NCI-H524 treated with DMSO at 0.1 percent for 48 hours (cell line): ENCODE data around the gene TERT.
A peak's percentile ranks its signal among the peaks of the same experiment; 100 is the strongest.

Experiments used
- DNase-seq: peaks from one replicate; lab custom pipeline; 2025; lab: John Stamatoyannopoulos, UW

TERT gene

DNA sequence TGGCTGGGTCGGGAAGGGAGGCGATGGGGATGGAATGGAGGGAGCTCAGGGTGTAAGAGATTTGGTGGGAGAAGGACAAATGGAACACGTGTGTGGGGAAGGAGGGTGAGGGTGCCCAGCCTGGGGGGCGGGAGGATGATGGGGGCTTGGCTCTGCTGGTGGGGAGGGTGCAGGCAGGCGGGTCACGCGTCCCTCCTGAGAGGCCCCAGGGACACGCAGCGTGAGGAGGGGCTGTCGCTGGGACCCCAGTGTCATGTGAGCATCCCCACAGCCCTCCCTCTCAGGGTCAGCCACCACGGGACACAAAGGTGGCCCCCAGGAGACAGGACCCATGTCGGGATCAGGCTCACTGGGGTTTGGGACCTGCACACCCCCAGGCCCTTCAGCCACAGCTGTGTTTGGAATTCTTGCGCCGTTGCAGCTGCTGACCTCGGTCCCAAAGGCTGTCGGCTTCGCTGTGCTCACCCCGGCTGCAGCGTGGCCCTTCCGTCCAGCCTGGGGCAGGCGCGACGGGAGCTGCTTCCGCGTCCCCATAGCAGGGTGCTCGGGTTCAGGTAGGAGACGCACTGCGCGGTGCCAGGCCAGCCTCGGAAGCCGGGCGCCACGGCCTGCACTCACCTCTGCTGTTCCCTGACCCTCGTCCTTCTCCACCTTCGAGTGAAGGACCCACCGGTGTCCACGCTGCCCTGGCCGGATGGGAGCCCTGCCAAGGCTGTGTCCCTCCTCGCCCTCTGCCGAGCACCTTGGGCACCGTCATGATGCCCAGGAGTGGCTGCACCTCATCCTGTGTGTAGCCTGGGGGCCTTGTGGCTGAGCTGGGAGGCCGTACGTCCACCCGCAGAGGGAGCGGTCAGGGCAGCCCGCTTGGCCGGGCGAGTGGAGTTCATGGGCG is 88.1 kb downstream of the TERT start:
- no peak for DNase-seq

DNA sequence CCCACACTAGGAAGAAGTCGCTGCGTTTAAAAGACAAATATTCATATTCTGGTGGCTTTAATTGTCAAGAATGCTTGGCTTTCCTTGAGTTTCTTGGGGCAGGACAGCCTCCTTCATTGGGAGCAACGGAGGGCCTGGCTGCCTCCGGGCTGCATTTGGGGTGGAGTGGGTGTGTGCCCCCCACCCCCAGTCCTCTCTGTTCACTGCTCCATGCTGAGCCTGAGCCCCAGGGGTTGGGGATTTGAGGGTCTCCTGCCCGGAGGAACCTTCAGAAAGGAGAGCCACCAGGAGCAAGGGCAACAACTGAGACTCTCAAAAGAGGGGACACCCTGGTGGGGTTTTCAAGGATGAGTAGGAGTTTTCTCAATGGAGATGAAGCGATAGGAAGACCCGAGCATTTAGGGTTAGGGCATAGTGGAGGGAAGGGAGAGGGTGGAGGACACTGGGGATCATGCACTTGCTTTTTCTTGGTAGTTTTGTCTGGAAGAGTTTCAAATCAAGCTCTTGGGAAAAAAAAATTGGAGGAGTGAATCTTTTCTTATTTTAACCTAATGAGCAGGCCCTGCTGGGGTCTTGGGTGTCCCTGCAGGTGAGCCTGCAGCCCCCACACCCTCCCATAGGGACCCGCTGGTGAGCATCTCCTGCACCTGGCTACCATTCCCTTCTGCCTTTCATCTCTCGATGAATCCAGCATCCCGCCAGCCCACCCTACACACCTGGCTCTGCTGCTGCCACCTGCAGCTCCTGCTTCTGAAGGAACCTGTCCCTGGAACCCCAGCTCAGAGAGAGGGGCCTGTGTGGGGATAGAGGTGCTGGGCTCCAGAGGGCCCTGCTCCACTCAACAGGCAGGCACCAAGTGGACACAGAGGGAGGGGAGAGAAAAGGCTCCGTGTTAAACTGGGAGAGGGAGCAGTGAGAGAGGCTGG is 89.3 kb downstream of the TERT start:
- DNase-seq: no peak

- peak; percentile 48 for DNase-seq
Measured at GRCh38 chr5:1204693-1205242, 90.1 kb downstream of the TERT start.

- no peak for DNase-seq
Measured at GRCh38 chr5:1203968-1204692, 90.7 kb downstream of the TERT start.

DNA sequence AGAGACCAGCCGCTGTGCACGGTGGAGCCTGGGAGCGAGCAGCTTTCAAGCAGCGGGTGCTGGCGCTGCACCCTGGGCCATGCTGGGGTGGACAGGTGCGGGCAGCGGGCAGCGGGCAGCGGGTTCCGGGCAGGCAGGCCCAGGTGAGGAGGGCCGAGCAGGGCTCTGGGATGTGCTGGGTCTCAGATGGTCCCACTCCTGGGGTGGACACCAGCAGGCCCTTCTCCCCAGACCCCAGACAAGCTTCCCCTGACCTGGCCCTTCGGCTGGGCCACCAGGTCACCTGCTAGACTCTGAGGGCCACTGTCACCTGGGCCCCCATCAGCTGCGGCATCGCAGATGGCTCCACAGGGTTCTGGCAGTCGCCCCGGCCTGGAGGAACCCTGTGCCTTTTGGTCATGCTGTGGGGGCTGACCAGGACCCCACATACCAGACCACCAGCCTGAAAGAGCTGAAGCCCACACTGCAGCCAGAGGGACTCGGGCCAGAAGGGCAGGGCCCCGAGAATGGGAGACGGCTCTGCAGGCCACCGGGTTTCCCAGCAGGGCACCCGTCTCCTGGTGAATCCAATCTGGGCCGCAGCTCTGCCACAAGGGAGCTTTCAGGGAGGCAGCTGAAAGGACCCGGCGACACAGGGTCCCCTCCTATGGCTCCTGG is 91.4 kb downstream of the TERT start:
- DNase-seq: no peak
